Neural cell (in vitro differentiated cells): ENCODE data around the gene REV3L. TPM values are rescaled to one million over a fixed set of nuclear protein-coding genes. Genes with fewer than 3 reads are reported as not detected.
"Not testable (repeated sequence)": the region's sequence is repeated elsewhere in the genome, so short reads cannot be mapped to it uniquely, and the experiment has no call there.

Source experiments
- H2AFZ ChIP-seq: fragments of 200-600, 300-800 bp; sonication (generic), shearing (Covaris generic); 2 replicates; pipeline ENCODE4 v1.6.0; 2014; ENCODE audit warnings: low read depth, mild to moderate bottlenecking, antibody characterized with exemption, low read length, moderate library complexity
- H3F3A ChIP-seq: fragments of 200-600 bp; shearing (Covaris generic); 2 replicates; pipeline ENCODE4 v1.6.1; 2016; ENCODE audit warnings: mild to moderate bottlenecking, moderate library complexity, mixed read lengths, antibody characterized with exemption, low read length; ENCODE audit not compliant: insufficient read depth, poor library complexity, severe bottlenecking
- H3K27ac ChIP-seq: fragments of 200-600, 300-800 bp; sonication (generic), shearing (Covaris generic); 2 replicates; pipeline ENCODE4 v1.5.1; 2014; ENCODE audit warnings: mild to moderate bottlenecking, low read length, moderate library complexity
- H3K27me3 ChIP-seq: fragments of 300-800, 200-600 bp; sonication (generic), shearing (Covaris generic); 2 replicates; pipeline ENCODE4 v1.6.0; 2014; ENCODE audit warnings: mild to moderate bottlenecking, low read depth, low read length, moderate library complexity; ENCODE audit not compliant: insufficient read depth
- H3K36me3 ChIP-seq: fragments of 300-800, 200-600 bp; sonication (generic), shearing (Covaris generic); 2 replicates; pipeline ENCODE4 v1.5.1; 2014; ENCODE audit warnings: mild to moderate bottlenecking, antibody characterized with exemption, low read length, moderate library complexity; ENCODE audit not compliant: insufficient read depth
- H3K4me2 ChIP-seq: fragments of 300-800, 200-600 bp; sonication (generic), shearing (Covaris generic); 2 replicates; pipeline ENCODE4 v1.6.0; 2014; ENCODE audit warnings: mild to moderate bottlenecking, low read length
- H3K4me3 ChIP-seq: fragments of 300-800, 200-600 bp; sonication (generic), shearing (Covaris generic); 2 replicates; pipeline ENCODE4 v1.5.1; 2014; ENCODE audit warnings: mild to moderate bottlenecking, low read length, moderate library complexity
- H3K79me2 ChIP-seq: fragments of 200-600 bp; shearing (Covaris generic); replicated peaks from 2 replicates; pipeline ENCODE4 v1.6.0; 2014; ENCODE audit warnings: mild to moderate bottlenecking, low read length, moderate library complexity; ENCODE audit not compliant: insufficient read depth
- H3K9ac ChIP-seq: fragments of 300-800, 200-600 bp; sonication (generic), shearing (Covaris generic); 2 replicates; pipeline ENCODE4 v1.6.1; 2016; ENCODE audit warnings: mild to moderate bottlenecking, low read length, mixed read lengths
- H3K9me2 ChIP-seq: fragments of 200-600 bp; shearing (Covaris generic); 2 replicates; pipeline ENCODE4 v1.6.1; 2016; ENCODE audit warnings: mild to moderate bottlenecking, low read length, mixed read lengths; ENCODE audit not compliant: insufficient read depth
- H3K9me3 ChIP-seq: fragments of 200-600, 300-800 bp; sonication (generic), shearing (Covaris generic); 2 replicates; pipeline ENCODE4 v1.6.1; 2016; ENCODE audit warnings: mild to moderate bottlenecking, mixed run types, low read length, moderate library complexity, mixed read lengths
- H4K20me1 ChIP-seq: fragments of 200-600 bp; shearing (Covaris generic); 2 replicates; pipeline ENCODE4 v1.6.1; 2016; ENCODE audit warnings: mild to moderate bottlenecking, mixed run types; ENCODE audit not compliant: insufficient read depth
- EP300 ChIP-seq: fragments of 450-650 bp; conservative IDR thresholded peaks from 2 replicates; pipeline ENCODE4 v1.6.1; 2014; ENCODE audit warnings: antibody characterized with exemption, mild to moderate bottlenecking, moderate library complexity; ENCODE audit not compliant: poor library complexity, severe bottlenecking
- EZH2 ChIP-seq: fragments of 200-600, 300-800 bp; shearing (Covaris generic), sonication (generic); IDR thresholded peaks from 2 replicates; pipeline ENCODE4 v1.6.1; 2014; ENCODE audit warnings: antibody characterized with exemption, low read length, borderline replicate concordance, mild to moderate bottlenecking; ENCODE audit not compliant: insufficient read depth, poor library complexity, severe bottlenecking
- MXI1 ChIP-seq: fragments of 450-650 bp; conservative IDR thresholded peaks from 2 replicates; pipeline ENCODE4 v1.6.1; 2014; ENCODE audit warnings: antibody characterized with exemption, mild to moderate bottlenecking; ENCODE audit not compliant: poor library complexity, severe bottlenecking
- POLR2AphosphoS5 ChIP-seq: IDR thresholded peaks from 2 replicates; pipeline ENCODE4 v1.6.1; 2012
- RAD21 ChIP-seq: fragments of 450-650 bp; conservative IDR thresholded peaks from 2 replicates; pipeline ENCODE4 v1.6.1; 2014; ENCODE audit warnings: antibody characterized with exemption, mild to moderate bottlenecking, moderate library complexity
- SMC3 ChIP-seq: fragments of 450-650 bp; conservative IDR thresholded peaks from 2 replicates; pipeline ENCODE4 v1.6.1; 2014; ENCODE audit warnings: antibody characterized with exemption, mild to moderate bottlenecking, moderate library complexity; ENCODE audit not compliant: poor library complexity
- TAF1 ChIP-seq: IDR thresholded peaks from 2 replicates; pipeline ENCODE4 v1.6.1; 2012; ENCODE audit warnings: low read depth
- polyA plus RNA-seq: library from polyadenylated mRNA; depleted of rRNA; stranded (reverse); fragments of >200 nt; gene quantifications from 2 replicates; pipeline ENCODE4 v1.2.3, GENCODE V29; 2014
- TF ChIP-seq, protein P1 (sequence below): IDR thresholded peaks from 2 replicates; pipeline ENCODE4 v1.6.1; 2012; ENCODE audit warnings: borderline replicate concordance
- TF ChIP-seq, protein P2 (sequence below): fragments of 450-650 bp; IDR thresholded peaks from 2 replicates; pipeline ENCODE4 v1.5.1; 2014; ENCODE audit warnings: antibody characterized with exemption, mild to moderate bottlenecking, moderate library complexity; ENCODE audit not compliant: poor library complexity, severe bottlenecking

Gene REV3L
- polyA plus RNA-seq, 1 donor from 2014 or later = 60.2 TPM

DNA sequence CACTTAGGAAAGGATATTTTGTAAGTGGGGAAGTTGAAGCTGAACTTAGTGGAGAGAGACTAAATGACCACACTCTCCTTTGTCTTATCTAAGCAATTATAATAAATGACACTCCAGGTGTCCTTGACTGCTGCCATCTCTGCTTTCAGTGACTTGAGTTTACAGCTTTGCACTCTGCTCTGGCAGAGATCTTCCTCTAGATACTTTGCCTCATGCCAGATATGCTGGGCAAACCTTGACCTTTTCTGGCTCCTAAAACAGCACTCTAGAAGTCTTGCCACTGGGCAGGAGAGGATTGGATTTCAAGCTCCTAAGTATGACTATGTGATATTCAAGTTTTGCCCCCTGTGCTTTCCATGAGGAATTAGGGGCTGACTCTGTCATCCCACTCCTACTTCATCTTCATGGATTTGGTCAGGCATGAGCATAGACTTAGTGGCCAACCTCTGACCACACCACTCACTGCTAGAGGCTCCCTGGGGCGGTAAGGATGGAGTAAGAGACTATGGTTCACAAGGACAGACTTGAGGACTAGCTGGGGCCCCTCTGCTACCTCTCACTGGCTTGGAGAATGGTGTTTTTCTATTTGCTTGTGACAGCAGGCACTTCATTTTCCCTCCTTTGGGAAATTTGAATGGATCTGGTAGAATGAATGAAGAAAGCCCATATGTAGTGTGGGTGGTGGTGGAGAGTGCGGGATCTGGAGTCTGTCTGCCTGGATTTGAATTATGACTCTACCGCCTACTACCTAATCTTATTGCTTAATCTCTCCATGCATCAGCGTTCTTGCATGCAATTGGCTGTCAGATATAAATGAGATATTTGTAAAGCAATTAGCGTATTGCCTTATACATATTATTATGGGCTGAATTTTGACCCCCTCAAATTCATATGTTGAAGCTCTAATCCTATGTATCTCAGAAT is 191.4 kb downstream of the REV3L start:
- no peaks in the 10 kb centered on the region for H3K36me3 ChIP-seq
- H3K4me2 ChIP-seq = no peak overlapping the region
- no peaks in the 10 kb centered on the region for H3K27me3 ChIP-seq
- H3K9me3 ChIP-seq = no peaks in the 10 kb centered on the region
- H4K20me1 ChIP-seq = no peaks in the 10 kb centered on the region
- no peaks in the 10 kb centered on the region for H3K9me2 ChIP-seq
- no peak overlapping the region for H3K9ac ChIP-seq
- no peak overlapping the region for H3K4me3 ChIP-seq
- H3K79me2 ChIP-seq = no peaks in the 10 kb centered on the region
- H3K27ac ChIP-seq = no peak overlapping the region
- no peak for TF ChIP-seq EZH2
- no peak for TF ChIP-seq SMC3
- TF ChIP-seq, protein P1, sequence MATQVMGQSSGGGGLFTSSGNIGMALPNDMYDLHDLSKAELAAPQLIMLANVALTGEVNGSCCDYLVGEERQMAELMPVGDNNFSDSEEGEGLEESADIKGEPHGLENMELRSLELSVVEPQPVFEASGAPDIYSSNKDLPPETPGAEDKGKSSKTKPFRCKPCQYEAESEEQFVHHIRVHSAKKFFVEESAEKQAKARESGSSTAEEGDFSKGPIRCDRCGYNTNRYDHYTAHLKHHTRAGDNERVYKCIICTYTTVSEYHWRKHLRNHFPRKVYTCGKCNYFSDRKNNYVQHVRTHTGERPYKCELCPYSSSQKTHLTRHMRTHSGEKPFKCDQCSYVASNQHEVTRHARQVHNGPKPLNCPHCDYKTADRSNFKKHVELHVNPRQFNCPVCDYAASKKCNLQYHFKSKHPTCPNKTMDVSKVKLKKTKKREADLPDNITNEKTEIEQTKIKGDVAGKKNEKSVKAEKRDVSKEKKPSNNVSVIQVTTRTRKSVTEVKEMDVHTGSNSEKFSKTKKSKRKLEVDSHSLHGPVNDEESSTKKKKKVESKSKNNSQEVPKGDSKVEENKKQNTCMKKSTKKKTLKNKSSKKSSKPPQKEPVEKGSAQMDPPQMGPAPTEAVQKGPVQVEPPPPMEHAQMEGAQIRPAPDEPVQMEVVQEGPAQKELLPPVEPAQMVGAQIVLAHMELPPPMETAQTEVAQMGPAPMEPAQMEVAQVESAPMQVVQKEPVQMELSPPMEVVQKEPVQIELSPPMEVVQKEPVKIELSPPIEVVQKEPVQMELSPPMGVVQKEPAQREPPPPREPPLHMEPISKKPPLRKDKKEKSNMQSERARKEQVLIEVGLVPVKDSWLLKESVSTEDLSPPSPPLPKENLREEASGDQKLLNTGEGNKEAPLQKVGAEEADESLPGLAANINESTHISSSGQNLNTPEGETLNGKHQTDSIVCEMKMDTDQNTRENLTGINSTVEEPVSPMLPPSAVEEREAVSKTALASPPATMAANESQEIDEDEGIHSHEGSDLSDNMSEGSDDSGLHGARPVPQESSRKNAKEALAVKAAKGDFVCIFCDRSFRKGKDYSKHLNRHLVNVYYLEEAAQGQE = no peak
- no peak for TF ChIP-seq RAD21
- TF ChIP-seq MXI1 = no peak
- no peak for TF ChIP-seq POLR2AphosphoS5
- no peak for TF ChIP-seq EP300
- TF ChIP-seq, protein P2, sequence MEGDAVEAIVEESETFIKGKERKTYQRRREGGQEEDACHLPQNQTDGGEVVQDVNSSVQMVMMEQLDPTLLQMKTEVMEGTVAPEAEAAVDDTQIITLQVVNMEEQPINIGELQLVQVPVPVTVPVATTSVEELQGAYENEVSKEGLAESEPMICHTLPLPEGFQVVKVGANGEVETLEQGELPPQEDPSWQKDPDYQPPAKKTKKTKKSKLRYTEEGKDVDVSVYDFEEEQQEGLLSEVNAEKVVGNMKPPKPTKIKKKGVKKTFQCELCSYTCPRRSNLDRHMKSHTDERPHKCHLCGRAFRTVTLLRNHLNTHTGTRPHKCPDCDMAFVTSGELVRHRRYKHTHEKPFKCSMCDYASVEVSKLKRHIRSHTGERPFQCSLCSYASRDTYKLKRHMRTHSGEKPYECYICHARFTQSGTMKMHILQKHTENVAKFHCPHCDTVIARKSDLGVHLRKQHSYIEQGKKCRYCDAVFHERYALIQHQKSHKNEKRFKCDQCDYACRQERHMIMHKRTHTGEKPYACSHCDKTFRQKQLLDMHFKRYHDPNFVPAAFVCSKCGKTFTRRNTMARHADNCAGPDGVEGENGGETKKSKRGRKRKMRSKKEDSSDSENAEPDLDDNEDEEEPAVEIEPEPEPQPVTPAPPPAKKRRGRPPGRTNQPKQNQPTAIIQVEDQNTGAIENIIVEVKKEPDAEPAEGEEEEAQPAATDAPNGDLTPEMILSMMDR = no peak
- TF ChIP-seq TAF1 = no peak
- H2AFZ ChIP-seq = no peak overlapping the region
- no peaks in the 10 kb centered on the region for H3F3A ChIP-seq

DNA sequence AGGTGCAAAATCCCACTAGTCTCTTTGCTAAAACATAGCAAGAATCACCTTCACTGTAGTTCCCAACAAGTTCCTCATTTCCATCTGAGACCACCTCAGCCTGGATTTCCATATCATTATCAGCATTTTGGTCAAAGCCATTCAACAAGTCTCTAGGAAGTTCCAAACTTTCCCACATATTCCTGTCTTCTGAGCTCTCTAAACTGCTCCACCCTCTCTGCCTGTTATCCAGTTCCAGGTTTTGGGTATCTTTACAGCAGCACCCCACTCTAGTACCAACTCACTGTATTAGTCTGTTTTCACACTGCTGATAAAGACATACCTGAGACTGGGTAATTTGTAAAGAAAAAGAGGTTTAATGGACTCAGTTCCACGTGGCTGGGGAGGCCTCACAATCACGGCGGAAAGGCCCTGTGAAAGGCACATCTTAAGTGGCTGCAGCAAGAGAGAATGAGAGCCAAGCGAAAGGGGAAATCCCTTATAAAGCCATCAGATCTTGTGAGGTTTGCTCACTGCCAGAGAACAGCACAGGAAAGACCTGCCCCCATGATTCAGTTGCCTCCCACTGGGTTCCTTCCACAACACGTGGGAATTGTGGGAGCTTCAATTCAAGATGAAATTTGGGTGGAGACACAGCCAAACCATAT is 192.2 kb downstream of the REV3L start:
- not testable (repeated sequence) for H2AFZ ChIP-seq, H3K36me3 ChIP-seq, H3K4me3 ChIP-seq, H3K9me2 ChIP-seq, H3K9ac ChIP-seq, H3K27me3 ChIP-seq, H3K27ac ChIP-seq, H3K79me2 ChIP-seq, H3F3A ChIP-seq, H4K20me1 ChIP-seq, H3K9me3 ChIP-seq, H3K4me2 ChIP-seq

DNA sequence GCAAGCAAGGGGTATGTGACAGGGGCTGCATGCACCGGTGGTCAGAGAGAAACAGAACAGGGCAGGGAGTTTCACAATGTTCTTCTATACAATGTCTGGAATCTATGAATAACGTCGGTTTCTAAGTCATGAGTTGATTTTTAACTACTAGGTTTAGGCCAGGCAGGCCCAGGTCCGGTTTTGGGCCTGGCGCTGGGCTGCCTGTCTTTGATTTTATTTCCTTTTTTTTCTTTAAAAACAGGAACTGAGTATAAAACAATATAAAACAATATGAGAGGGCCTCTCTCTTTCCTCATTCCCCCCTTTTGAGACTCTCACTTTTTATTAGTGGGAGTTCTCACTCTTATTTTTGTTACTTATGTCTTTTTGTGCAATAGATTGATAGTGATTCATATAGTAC is 198.7 kb downstream of the REV3L start:
- H3K9ac ChIP-seq, H3K4me3 ChIP-seq, H4K20me1 ChIP-seq, H3K9me2 ChIP-seq, H3K79me2 ChIP-seq, H2AFZ ChIP-seq, H3K27ac ChIP-seq, H3K4me2 ChIP-seq, H3K36me3 ChIP-seq, H3K9me3 ChIP-seq, H3F3A ChIP-seq, H3K27me3 ChIP-seq: not testable (repeated sequence)
